CD14-positive monocyte (primary cell): ENCODE measurements around the gene MIXL1. TPM values are rescaled to one million over a fixed set of nuclear protein-coding genes. Genes with fewer than 3 reads are reported as not detected.

Experiments used
- DNase-seq, 3 donors: peaks; one replicate each; pipeline ENCODE4 v3.0.0-alpha.2; 2011 to 2022
- H2AFZ ChIP-seq: 2 replicates; pipeline ENCODE4 v1.6.0; 2012; ENCODE audit warnings: mild to moderate bottlenecking, low read depth, low read length, inconsistent platforms; ENCODE audit not compliant: insufficient read depth, poor library complexity, severe bottlenecking
- H3K27ac ChIP-seq, 2 donors: 1 replicate in 1 of 2; 2 replicates in 1 of 2; pipeline ENCODE4 v1.5.1; 2012 to 2013; ENCODE audit warnings: low read length in 2 of 2, control low read depth in 1 of 2, inconsistent platforms in 1 of 2, low read depth in 1 of 2, mild to moderate bottlenecking in 1 of 2
- H3K27me3 ChIP-seq, 2 donors: one replicate each; pipeline versions ENCODE4 v1.6.0 to v1.6.1; 2011 to 2013; ENCODE audit warnings: low read length in 2 of 2; ENCODE audit not compliant: control insufficient read depth in 2 of 2, insufficient read depth in 2 of 2
- H3K36me3 ChIP-seq, 2 donors: replicated peaks in 1 of 2; 1 replicate in 1 of 2; 2 replicates in 1 of 2; pipeline versions ENCODE4 v1.5.1 to v1.6.1; 2012 to 2013; ENCODE audit warnings: low read length in 2 of 2, control low read depth in 1 of 2, inconsistent platforms in 1 of 2, mild to moderate bottlenecking in 1 of 2; ENCODE audit not compliant: insufficient read depth in 2 of 2, control insufficient read depth in 1 of 2
- H3K4me1 ChIP-seq, 2 donors: 1 replicate in 1 of 2; 2 replicates in 1 of 2; pipeline versions ENCODE4 v1.5.1 to v1.6.1; 2012 to 2013; ENCODE audit warnings: low read length in 2 of 2, control low read depth in 1 of 2, inconsistent platforms in 1 of 2, mild to moderate bottlenecking in 1 of 2, moderate library complexity in 1 of 2; ENCODE audit not compliant: insufficient read depth in 2 of 2, control insufficient read depth in 1 of 2
- H3K4me2 ChIP-seq: replicated peaks from 2 replicates; pipeline ENCODE3; 2012; ENCODE audit warnings: low read length, moderate library complexity, mild to moderate bottlenecking; ENCODE audit not compliant: poor library complexity, severe bottlenecking; ENCODE audit errors: extremely low read depth
- H3K4me3 ChIP-seq, 3 experiments: fragments of 200-600 bp in 1 of 3; sonication (generic) in 1 of 3; replicated peaks in 1 of 3; 1 replicate in 2 of 3; 2 replicates in 1 of 3; pipeline ENCODE4 v1.5.1; 2011 to 2013; ENCODE audit warnings: low read length in 3 of 3, mild to moderate bottlenecking in 3 of 3, control low read depth in 2 of 3, low read depth in 2 of 3, inconsistent platforms in 1 of 3, moderate library complexity in 1 of 3
- H3K79me2 ChIP-seq: 2 replicates; pipeline ENCODE4 v1.6.0; 2012; ENCODE audit warnings: mild to moderate bottlenecking, control low read depth, inconsistent platforms, low read length, moderate library complexity; ENCODE audit not compliant: insufficient read depth
- H3K9ac ChIP-seq: 2 replicates; pipeline ENCODE4 v1.6.0; 2017; ENCODE audit warnings: low read length, mild to moderate bottlenecking; ENCODE audit not compliant: insufficient read depth, poor library complexity, severe bottlenecking
- H3K9me3 ChIP-seq, 2 donors: replicated peaks in 1 of 2; 1 replicate in 1 of 2; 2 replicates in 1 of 2; pipeline versions ENCODE4 v1.5.1 to v1.6.1; 2012 to 2013; ENCODE audit warnings: low read length in 2 of 2, control low read depth in 1 of 2; ENCODE audit not compliant: control insufficient read depth in 1 of 2, insufficient read depth in 1 of 2
- H4K20me1 ChIP-seq: 2 replicates; pipeline ENCODE4 v1.6.0; 2012; ENCODE audit warnings: mild to moderate bottlenecking, low read length, control low read depth, moderate library complexity; ENCODE audit not compliant: insufficient read depth
- H3K27ac Mint-ChIP-seq, 7 donors: one replicate each; pipeline ENCODE4 v1.8.0; 2020; ENCODE audit warnings: mild to moderate bottlenecking in 7 of 7, mixed read lengths in 7 of 7, moderate library complexity in 6 of 7, inconsistent platforms in 2 of 7
- H3K27me3 Mint-ChIP-seq, 3 donors: one replicate each; pipeline ENCODE4 v1.8.0; 2021 to 2022; ENCODE audit warnings: low read depth in 3 of 3, mild to moderate bottlenecking in 3 of 3, mixed read lengths in 3 of 3, moderate library complexity in 3 of 3, inconsistent platforms in 1 of 3
- H3K36me3 Mint-ChIP-seq, 2 donors: one replicate each; pipeline ENCODE4 v1.8.0; 2020; ENCODE audit warnings: mixed read lengths in 2 of 2, inconsistent platforms in 1 of 2, mild to moderate bottlenecking in 1 of 2
- H3K4me1 Mint-ChIP-seq: one replicate; pipeline ENCODE4 v1.8.0; 2020; ENCODE audit warnings: mild to moderate bottlenecking, mixed read lengths
- H3K4me3 Mint-ChIP-seq, 2 donors: one replicate each; pipeline ENCODE4 v1.8.0; 2020; ENCODE audit warnings: mild to moderate bottlenecking in 2 of 2, mixed read lengths in 2 of 2, moderate library complexity in 1 of 2
- H3K9me3 Mint-ChIP-seq, 7 donors: one replicate each; pipeline ENCODE4 v1.8.0; 2020 to 2022; ENCODE audit warnings: mixed read lengths in 7 of 7, mild to moderate bottlenecking in 6 of 7, moderate library complexity in 6 of 7, inconsistent platforms in 2 of 7
- CTCF ChIP-seq: fragments of 200-600 bp; IDR thresholded peaks from one replicate; pipeline ENCODE4 v1.8.0; 2022; ENCODE audit warnings: antibody characterized with exemption, mild to moderate bottlenecking
- WGBS: methylation state at CpG from one replicate; pipeline ENCODE4 v1.1.5; 2013; ENCODE audit warnings: missing lambda C conversion rate; ENCODE audit not compliant: insufficient coverage; 5-methylcytosine and 5-hydroxymethylcytosine counted together
- intact Hi-C, 2 donors: fragments of 100-400 bp; cut with micrococcal nuclease; formaldehyde crosslinking; loops; one replicate each; pipeline versions ENCODE4 v1.15.0 to v1.15.1; 2023
- polyA plus RNA-seq, 3 donors: library from polyadenylated mRNA; depleted of rRNA in 1 of 3; unstranded in 2 of 3; stranded (reverse) in 1 of 3; fragments of 300-500 nt in 2 of 3; fragments of >200 nt in 1 of 3; fragmentation: Illumina TruSeq in 2 of 3; gene quantifications; 1 replicate in 2 of 3; 2 replicates in 1 of 3; pipeline ENCODE4 v1.2.3, GENCODE V29; 2012 to 2021

Gene MIXL1
- polyA plus RNA-seq, 3 donors, result not detected

GRCh38 chr1:226199971-226200370 lies 23.5 kb upstream of the MIXL1 start:
- peaks cover 6 to 8% of the 10 kb centered on the region in 2 donors for H3K4me1 ChIP-seq
- no peak overlapping the region for H2AFZ ChIP-seq
- no peaks in the 10 kb centered on the region for H3K79me2 ChIP-seq
- no peaks in the 10 kb centered on the region for H3K36me3 Mint-ChIP-seq
- H3K36me3 ChIP-seq, result no peaks in the 10 kb centered on the region
- peaks cover 2 to 4% (median 4%) of the 10 kb centered on the region in 3 donors for H3K27me3 Mint-ChIP-seq
- no peaks in the 10 kb centered on the region for H3K9me3 ChIP-seq
- H3K27ac ChIP-seq, result no peak overlapping the region
- 40% methylated on average over 1 of the region's 2 CpGs for WGBS
- no peaks in the 10 kb centered on the region for H3K27me3 ChIP-seq
- intact Hi-C loops, result no loop called here
- no peak overlapping the region for H3K4me2 ChIP-seq
- H3K9me3 Mint-ChIP-seq, result no peaks in the 10 kb centered on the region
- DNase-seq, result no peak
- H3K4me3 Mint-ChIP-seq, result no peak overlapping the region
- H3K4me3 ChIP-seq, result no peak overlapping the region
- no peak overlapping the region for H3K9ac ChIP-seq
- H3K27ac Mint-ChIP-seq, result peak overlapping the region in 1 of 7 donors; percentile 58
- no peaks in the 10 kb centered on the region for H4K20me1 ChIP-seq
- peaks cover 8% of the 10 kb centered on the region for H3K4me1 Mint-ChIP-seq
- no peak for TF ChIP-seq CTCF

- no CpG with 5 or more reads among the region's 5 CpGs for WGBS
- no peaks in the 10 kb centered on the region for H3K27me3 ChIP-seq
- peaks cover 6 to 8% of the 10 kb centered on the region in 2 donors for H3K4me1 ChIP-seq
- Mint-ChIP-seq H3K36me3 (no peaks in the 10 kb centered on the region), H3K4me1 (peaks cover 8% of the 10 kb centered on the region), H3K4me3 (no peak overlapping the region), H3K27ac (no peak overlapping the region), H3K9me3 (no peaks in the 10 kb centered on the region), H3K27me3 (peaks cover 2% of the 10 kb centered on the region in 3 donors)
- H3K79me2 ChIP-seq, result no peaks in the 10 kb centered on the region
- intact Hi-C loops, result no loop called here
- no peak for TF ChIP-seq CTCF
- no peaks in the 10 kb centered on the region for H4K20me1 ChIP-seq
- no peak for DNase-seq
- no peaks in the 10 kb centered on the region for H3K36me3 ChIP-seq
- H3K9ac ChIP-seq, result no peak overlapping the region
- no peak overlapping the region for H3K4me2 ChIP-seq
- no peak overlapping the region for H3K27ac ChIP-seq
- H2AFZ ChIP-seq, result no peak overlapping the region
- H3K4me3 ChIP-seq, result no peak overlapping the region
- H3K9me3 ChIP-seq, result no peaks in the 10 kb centered on the region
These were observed 22.4 kb upstream of the MIXL1 start for GRCh38 chr1:226201029-226201593.
